Peyer's patch (tissue), 4 donors: ENCODE measurements around the gene MMP17. TPM values are rescaled to one million over a fixed set of nuclear protein-coding genes. Genes with fewer than 3 reads are reported as not detected.

Experiments used
- DNase-seq, 3 donors: peaks; one replicate each; pipeline ENCODE4 v3.0.0-alpha.2; 2017 to 2019
- H3K27ac ChIP-seq, 4 donors: fragments of 200-600 bp; sonication (generic); one replicate each; pipeline ENCODE4 v1.5.1; 2016 to 2019
- H3K27me3 ChIP-seq, 2 donors: fragments of 200-600 bp; sonication (generic); one replicate each; pipeline ENCODE4 v1.5.1; 2019
- H3K36me3 ChIP-seq, 3 donors: fragments of 200-600 bp; sonication (generic); one replicate each; pipeline ENCODE4 v1.5.1; 2016 to 2019
- H3K4me1 ChIP-seq, 4 donors: fragments of 200-600 bp; sonication (generic); one replicate each; pipeline ENCODE4 v1.5.1; 2016 to 2019
- H3K4me3 ChIP-seq, 4 donors: fragments of 200-600 bp; sonication (generic); 1 replicate in 3 of 4; 2 replicates in 1 of 4; pipeline ENCODE4 v1.5.1; 2016 to 2019; ENCODE audit warnings: mild to moderate bottlenecking in 1 of 4
- H3K9me3 ChIP-seq, 4 donors: fragments of 200-600 bp; sonication (generic); one replicate each; pipeline ENCODE4 v1.5.1; 2016 to 2019; ENCODE audit warnings: mild to moderate bottlenecking in 1 of 4
- POLR2A ChIP-seq, 2 donors: fragments of 450-650 bp; IDR thresholded peaks; one replicate each; pipeline ENCODE4 v1.5.1; 2017; ENCODE audit warnings: antibody characterized with exemption in 2 of 2, mild to moderate bottlenecking in 2 of 2, moderate library complexity in 2 of 2
- small RNA-seq, 2 donors: library from RNA; depleted of rRNA; stranded (forward); fragments of <200 nt; gene quantifications; one replicate each; pipeline ENCODE3, GENCODE V24; 2016
- total RNA-seq, 4 donors: library from RNA; depleted of rRNA; stranded (reverse); fragments of >200 nt; gene quantifications; one replicate each; pipeline ENCODE4 v1.1.0, GENCODE V29; 2016
- TF ChIP-seq, protein P1 (sequence below), 6 experiments: fragments of 450-650 bp in 4 of 6; fragments of 200-600 bp in 2 of 6; sonication (generic) in 1 of 6; IDR thresholded peaks; one replicate each; pipeline ENCODE4 v1.5.1; 2017 to 2019; ENCODE audit warnings: antibody characterized with exemption in 6 of 6, mild to moderate bottlenecking in 3 of 6, moderate library complexity in 1 of 6

MMP17 gene
- total RNA-seq, 4 donors from 2014 or later = 4.0 to 32.2 (median 5.3) TPM; not detected in 1

GRCh38 chr12:131896080-131896810 is 68.1 kb downstream of the MMP17 start:
- peak overlapping the region; percentile 56 to 83 (median 64) for H3K4me3 ChIP-seq
- peak overlapping the region; percentile 85 to 90 (median 88) for H3K27ac ChIP-seq
- peaks cover 0 to 12% (median 0%) of the 10 kb centered on the region in 3 donors for H3K36me3 ChIP-seq
- peak; percentile 89 to 90 for TF ChIP-seq POLR2A (IDR thresholded peaks at IDR 0.05)
- TF ChIP-seq, protein P1, sequence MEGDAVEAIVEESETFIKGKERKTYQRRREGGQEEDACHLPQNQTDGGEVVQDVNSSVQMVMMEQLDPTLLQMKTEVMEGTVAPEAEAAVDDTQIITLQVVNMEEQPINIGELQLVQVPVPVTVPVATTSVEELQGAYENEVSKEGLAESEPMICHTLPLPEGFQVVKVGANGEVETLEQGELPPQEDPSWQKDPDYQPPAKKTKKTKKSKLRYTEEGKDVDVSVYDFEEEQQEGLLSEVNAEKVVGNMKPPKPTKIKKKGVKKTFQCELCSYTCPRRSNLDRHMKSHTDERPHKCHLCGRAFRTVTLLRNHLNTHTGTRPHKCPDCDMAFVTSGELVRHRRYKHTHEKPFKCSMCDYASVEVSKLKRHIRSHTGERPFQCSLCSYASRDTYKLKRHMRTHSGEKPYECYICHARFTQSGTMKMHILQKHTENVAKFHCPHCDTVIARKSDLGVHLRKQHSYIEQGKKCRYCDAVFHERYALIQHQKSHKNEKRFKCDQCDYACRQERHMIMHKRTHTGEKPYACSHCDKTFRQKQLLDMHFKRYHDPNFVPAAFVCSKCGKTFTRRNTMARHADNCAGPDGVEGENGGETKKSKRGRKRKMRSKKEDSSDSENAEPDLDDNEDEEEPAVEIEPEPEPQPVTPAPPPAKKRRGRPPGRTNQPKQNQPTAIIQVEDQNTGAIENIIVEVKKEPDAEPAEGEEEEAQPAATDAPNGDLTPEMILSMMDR (IDR thresholded peaks at IDR 0.05) = no peak
- peak; percentile 85 to 95 (median 94) for DNase-seq
- no peaks in the 10 kb centered on the region for H3K27me3 ChIP-seq
- no peaks in the 10 kb centered on the region for H3K9me3 ChIP-seq
- H3K4me1 ChIP-seq = peaks cover 0 to 16% (median 12%) of the 10 kb centered on the region in 4 donors

DNA sequence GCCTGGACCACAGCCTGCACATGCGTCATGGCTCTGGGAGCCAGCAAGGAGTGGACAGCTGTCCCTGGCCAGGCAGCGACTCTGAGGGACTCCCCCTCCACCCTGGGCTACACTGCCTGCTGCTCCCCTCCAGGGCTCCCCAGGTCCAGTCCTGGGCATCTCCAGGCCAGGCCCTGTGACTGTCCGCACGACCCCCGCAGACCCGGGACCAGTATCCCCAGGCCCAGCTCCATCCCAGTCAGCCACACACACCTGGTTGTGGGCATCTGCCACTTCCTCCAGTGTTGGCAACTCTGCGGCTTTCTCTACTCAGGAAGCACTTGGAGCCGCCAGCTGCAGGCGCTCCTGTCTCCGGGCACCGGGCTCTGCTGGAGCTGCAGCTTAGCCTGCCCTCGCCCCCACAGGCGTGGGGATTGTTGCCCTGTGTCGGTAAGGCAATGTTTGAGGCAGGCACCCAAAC is 68.6 kb downstream of the MMP17 start:
- no peak for DNase-seq
- H3K36me3 ChIP-seq = peaks cover 0 to 12% (median 0%) of the 10 kb centered on the region in 3 donors
- peak overlapping the region; percentile 56 to 83 (median 64) for H3K4me3 ChIP-seq
- no peaks in the 10 kb centered on the region for H3K9me3 ChIP-seq
- no peaks in the 10 kb centered on the region for H3K27me3 ChIP-seq
- TF ChIP-seq, protein P1 (IDR thresholded peaks at IDR 0.05) = no peak
- no peak for TF ChIP-seq POLR2A (IDR thresholded peaks at IDR 0.05)
- peaks cover 0 to 22% (median 12%) of the 10 kb centered on the region in 4 donors for H3K4me1 ChIP-seq
- peak overlapping the region; percentile 85 to 90 (median 88) for H3K27ac ChIP-seq

DNA sequence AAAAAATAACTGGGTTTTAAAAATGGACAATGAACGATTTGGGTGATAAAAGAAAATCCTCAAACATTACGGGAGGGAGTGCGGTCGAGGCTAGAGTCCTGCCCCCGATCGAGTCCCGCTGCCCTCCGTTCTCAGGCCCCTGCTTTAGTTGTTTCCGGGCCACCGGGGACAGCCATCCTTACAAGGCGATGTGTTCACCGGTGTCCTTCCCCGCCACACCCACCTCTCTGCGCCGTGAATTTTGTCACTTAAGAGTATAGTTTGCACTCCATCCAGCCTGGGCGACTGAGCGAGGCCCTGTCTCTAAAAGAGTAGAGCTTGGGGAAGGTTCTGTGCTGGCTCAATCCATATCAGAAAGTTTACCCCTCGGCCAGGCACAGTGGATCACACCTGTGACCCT is 69.1 kb downstream of the MMP17 start:
- peaks cover 0 to 27% (median 12%) of the 10 kb centered on the region in 4 donors for H3K4me1 ChIP-seq
- no peaks in the 10 kb centered on the region for H3K9me3 ChIP-seq
- H3K27ac ChIP-seq = peak overlapping the region; percentile 85 to 90 (median 88)
- TF ChIP-seq, protein P1 (IDR thresholded peaks at IDR 0.05) = no peak
- no peak for DNase-seq
- H3K36me3 ChIP-seq = peaks cover 0 to 12% (median 0%) of the 10 kb centered on the region in 3 donors
- H3K27me3 ChIP-seq = no peaks in the 10 kb centered on the region
- no peak overlapping the region for H3K4me3 ChIP-seq

DNA sequence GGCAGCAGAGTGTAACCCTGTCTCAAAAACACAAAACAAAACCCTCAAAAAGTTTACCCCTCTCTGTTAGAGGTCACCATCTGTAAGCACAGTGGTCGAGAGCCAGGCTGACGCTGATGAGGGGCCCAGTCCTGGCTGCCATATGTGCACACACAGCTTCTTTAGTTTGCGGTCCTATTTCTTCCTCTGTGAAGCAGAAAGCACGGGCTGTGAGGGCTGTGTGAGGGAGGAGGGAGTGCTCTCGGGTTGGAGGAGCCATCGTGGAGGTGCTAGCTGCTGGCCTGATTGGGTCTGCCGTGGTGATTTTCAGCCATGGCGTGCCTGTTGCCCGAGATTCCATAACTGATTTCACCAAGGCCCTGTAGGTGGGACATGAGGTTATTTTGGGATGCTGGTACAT is 69.7 kb downstream of the MMP17 start:
- Histone ChIP-seq H3K36me3 (peaks cover 0 to 12% (median 0%) of the 10 kb centered on the region in 3 donors), H3K27ac (no peak overlapping the region), H3K27me3 (no peaks in the 10 kb centered on the region), H3K4me1 (peaks cover 0 to 29% (median 12%) of the 10 kb centered on the region in 4 donors), H3K9me3 (no peaks in the 10 kb centered on the region), H3K4me3 (no peak overlapping the region)
- TF ChIP-seq, protein P1 (IDR thresholded peaks at IDR 0.05) = no peak
- no peak for TF ChIP-seq POLR2A (IDR thresholded peaks at IDR 0.05)
- no peak for DNase-seq

- DNase-seq = no peak
- no peaks in the 10 kb centered on the region for H3K27me3 ChIP-seq
- H3K36me3 ChIP-seq = peaks cover 0 to 12% (median 0%) of the 10 kb centered on the region in 3 donors
- no peak for TF ChIP-seq POLR2A (IDR thresholded peaks at IDR 0.05)
- TF ChIP-seq, protein P1 (IDR thresholded peaks at IDR 0.05) = no peak
- H3K4me1 ChIP-seq = peaks cover 0 to 28% (median 12%) of the 10 kb centered on the region in 4 donors
- H3K9me3 ChIP-seq = no peaks in the 10 kb centered on the region
- H3K4me3 ChIP-seq = no peak overlapping the region
- no peak overlapping the region for H3K27ac ChIP-seq
Measured at GRCh38 chr12:131900397-131900796, 72.2 kb downstream of the MMP17 start.

Small RNA genes lying within 50 kb of the gene (small RNA-seq; reads per million reads assigned to genes)
- gene RNA5SP378 (0 reads per million in 2 donors), gene RNU6-1017P (0 reads per million in 2 donors)

Other genes with a start within 250 kb of the MMP17 start
- 100 to 1,000 TPM in 1 of 4 donors, 10 to 100 TPM in 3; 47.3 to 169 (median 75.6) TPM for gene SFSWAP, start 117.3 kb upstream of the MMP17 start, total RNA-seq
- gene ULK1, start 66.2 kb downstream of the MMP17 start, total RNA-seq = 10 to 100 TPM; 25.2 to 54.1 (median 38.8) TPM
- gene PUS1, start 100.9 kb downstream of the MMP17 start, total RNA-seq = 10 to 100 TPM in 3 of 4 donors, 1 to 10 TPM in 1; 8.8 to 46.5 (median 31.8) TPM
- 10 to 100 TPM; 22.1 to 60.2 (median 49.2) TPM for gene EP400, start 121.5 kb downstream of the MMP17 start, total RNA-seq